HEK293T (cell line): ENCODE results near the gene LYPD6B.

Source experiments
- ARNT ChIP-seq: fragments of 450-650 bp; IDR thresholded peaks from 2 replicates; pipeline ENCODE4 v1.6.1; 2017; ENCODE audit warnings: mild to moderate bottlenecking
- BHLHE40 ChIP-seq: fragments of 450-650 bp; IDR thresholded peaks from 2 replicates; pipeline ENCODE4 v1.6.1; 2016; ENCODE audit warnings: mild to moderate bottlenecking, moderate library complexity, borderline replicate concordance
- CTBP1 ChIP-seq: fragments of 450-650 bp; IDR thresholded peaks from 2 replicates; pipeline ENCODE4 v1.6.1; 2016; ENCODE audit warnings: borderline replicate concordance
- ELF4 ChIP-seq: fragments of 450-650 bp; IDR thresholded peaks from 2 replicates; pipeline ENCODE4 v1.6.1; 2017; ENCODE audit warnings: antibody characterized with exemption
- FOXA1 ChIP-seq: fragments of 450-650 bp; IDR thresholded peaks from 2 replicates; pipeline ENCODE4 v1.6.1; 2016; ENCODE audit warnings: mild to moderate bottlenecking
- FOXK2 ChIP-seq: fragments of 450-650 bp; IDR thresholded peaks from 2 replicates; pipeline ENCODE4 v1.6.1; 2016; ENCODE audit warnings: mild to moderate bottlenecking
- FOXM1 ChIP-seq: fragments of 450-650 bp; IDR thresholded peaks from 2 replicates; pipeline ENCODE4 v1.6.1; 2017; ENCODE audit warnings: mild to moderate bottlenecking, borderline replicate concordance
- HDGF ChIP-seq: fragments of 450-650 bp; IDR thresholded peaks from 2 replicates; pipeline ENCODE4 v1.6.1; 2017; ENCODE audit warnings: antibody characterized with exemption, borderline replicate concordance
- LEF1 ChIP-seq: fragments of 450-650 bp; IDR thresholded peaks from 2 replicates; pipeline ENCODE4 v1.6.1; 2017; ENCODE audit warnings: mild to moderate bottlenecking, borderline replicate concordance
- NFRKB ChIP-seq: fragments of 450-650 bp; IDR thresholded peaks from 2 replicates; pipeline ENCODE4 v1.6.1; 2016; ENCODE audit warnings: mild to moderate bottlenecking, moderate library complexity
- SP1 ChIP-seq: fragments of 450-650 bp; IDR thresholded peaks from 2 replicates; pipeline ENCODE4 v1.6.1; 2017
- SUZ12 ChIP-seq: fragments of 450-650 bp; IDR thresholded peaks from 2 replicates; pipeline ENCODE4 v1.6.1; 2016; ENCODE audit warnings: mild to moderate bottlenecking
- ZNF384 ChIP-seq: fragments of 450-650 bp; IDR thresholded peaks from 2 replicates; pipeline ENCODE4 v1.6.1; 2016

DNA sequence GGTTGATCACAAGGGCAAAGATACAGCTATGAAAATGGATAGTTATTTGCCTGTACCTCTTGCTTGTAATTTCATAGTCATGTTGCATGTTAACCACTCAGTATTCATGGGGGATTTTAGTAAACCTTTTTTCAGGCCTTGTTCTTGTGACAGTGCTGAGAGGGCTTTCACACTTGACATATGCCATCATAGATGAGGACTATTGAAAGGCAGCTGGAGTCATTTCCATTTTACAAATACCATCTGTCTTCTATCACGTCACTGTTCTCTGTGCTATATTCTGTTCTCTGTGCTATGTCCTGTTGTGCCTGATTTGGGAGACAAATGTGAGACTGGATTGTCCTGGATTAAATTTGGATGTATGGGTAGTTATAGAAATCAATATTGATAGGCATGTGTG is 131.7 kb downstream of the LYPD6B start:
- no peak for TF ChIP-seq CTBP1
- TF ChIP-seq FOXM1, result no peak
- no peak for TF ChIP-seq FOXK2
- TF ChIP-seq FOXA1, result no peak
- no peak for TF ChIP-seq ARNT
- no peak for TF ChIP-seq BHLHE40
- no peak for TF ChIP-seq ZNF384
- TF ChIP-seq ELF4, result no peak
- no peak for TF ChIP-seq HDGF
- TF ChIP-seq SUZ12, result no peak
- no peak for TF ChIP-seq SP1
- no peak for TF ChIP-seq NFRKB
- TF ChIP-seq LEF1, result no peak
